ENCODE data around the gene GOLGA8N. TPM values are rescaled to one million over a fixed set of nuclear protein-coding genes. Genes with fewer than 3 reads are reported as not detected.
"Not testable (repeated sequence)": the region's sequence is repeated elsewhere in the genome, so short reads cannot be mapped to it uniquely, and the experiment has no call there.

Gene GOLGA8N
- total RNA-seq, 4 donors from 2014 or later = 5.0 to 7.9 (median 6.1) TPM

DNA sequence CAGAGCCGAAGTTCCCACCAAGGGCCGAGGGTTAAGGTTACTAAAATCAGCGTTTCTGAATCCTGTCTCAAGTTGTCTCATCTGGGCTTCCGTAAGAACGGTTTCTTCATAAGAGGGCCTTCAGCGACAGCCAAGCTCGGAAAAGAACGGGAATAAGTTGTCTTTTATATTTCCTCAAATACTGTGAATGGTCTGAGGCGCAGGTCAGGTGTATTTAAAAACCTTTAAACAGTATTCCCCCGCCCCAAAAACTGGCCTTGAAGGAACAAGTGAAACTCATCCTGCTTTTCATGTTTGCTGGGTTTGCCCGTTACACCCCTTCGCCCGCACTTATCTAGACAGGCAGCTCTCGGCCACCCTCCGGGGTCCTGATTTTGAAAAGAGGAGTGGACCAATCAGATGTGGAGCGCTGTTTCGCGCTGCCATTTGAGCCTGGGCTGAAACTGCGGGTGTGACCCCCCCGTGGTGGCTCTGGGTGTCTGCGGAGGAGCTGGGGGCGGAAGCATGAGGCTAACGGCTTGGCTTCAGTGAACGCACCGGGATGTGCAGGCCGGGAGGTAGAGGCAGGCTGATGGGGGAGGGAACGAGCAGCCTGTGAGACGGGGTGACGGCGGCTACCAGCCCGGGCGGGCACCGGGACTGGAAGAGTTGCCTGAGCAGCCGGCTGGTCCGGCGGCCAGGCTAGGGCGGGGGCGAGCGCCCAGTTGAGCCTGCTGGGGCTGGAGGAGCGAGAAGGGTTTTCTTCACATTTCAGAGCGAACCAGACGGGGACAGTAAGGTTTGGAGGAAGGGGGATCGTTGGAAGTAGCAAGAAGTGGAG is 22.0 kb downstream of the GOLGA8N start, which contains the start of gene ARHGAP11A:
TSS of gene ARHGAP11A (plus strand) at position 454 of the 820 bp plus-strand sequence. CDS start 708 bp downstream, outside the sequence.
- intact Hi-C loops (cut with DNase I); H3K9me3 ChIP-seq; H3K36me3 ChIP-seq; H3K27me3 ChIP-seq: not testable (repeated sequence)
- Histone ChIP-seq H3K4me1 (peaks cover 4 to 12% (median 10%) of the 10 kb centered on the region in 4 donors), H3K4me3 (peak within 1 kb of the TSS; percentile 50 to 63 (median 58)), H3K27ac (replicated peaks in 1 of 4) (peak within 1 kb of the TSS; percentile 63 to 81 (median 76))
- DNase-seq (ENCODE audit: extremely low spot score) = peak; percentile 93
- peak; percentile 32 to 40 for TF ChIP-seq POLR2AphosphoS5 (IDR thresholded peaks at IDR 0.05)
- 0% methylated on average over 15 of the region's 43 CpGs for WGBS

DNA sequence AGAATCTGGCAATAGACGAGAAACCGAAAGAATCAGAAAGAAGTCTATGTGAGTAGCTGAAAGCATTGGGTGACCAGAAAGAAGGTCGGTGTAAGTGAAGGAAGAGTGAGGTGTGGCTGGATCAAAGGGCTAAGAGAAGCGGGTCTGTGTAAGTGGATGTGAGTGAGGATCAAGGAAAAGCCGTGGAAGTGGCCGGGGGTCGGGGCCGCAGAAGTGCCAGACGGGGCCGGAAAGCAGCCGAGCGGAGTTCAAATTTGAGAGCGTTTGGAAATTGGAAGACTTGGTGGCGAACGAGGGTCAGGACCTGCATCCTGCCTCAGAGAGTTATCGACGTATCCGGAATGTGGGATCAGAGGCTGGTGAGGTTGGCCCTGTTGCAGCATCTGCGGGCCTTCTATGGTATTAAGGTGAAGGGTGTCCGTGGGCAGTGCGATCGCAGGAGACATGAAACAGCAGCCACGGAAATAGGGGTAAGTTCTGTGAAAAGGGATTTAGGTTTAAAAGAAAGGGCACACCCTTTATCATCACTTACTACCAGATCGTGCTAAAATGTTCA is 22.7 kb downstream of the GOLGA8N start:
- H3K36me3 ChIP-seq; H3K9me3 ChIP-seq; intact Hi-C loops (cut with DNase I); H3K27me3 ChIP-seq; DNase-seq (ENCODE audit: extremely low spot score): not testable (repeated sequence)
- 0% methylated on average over 19 of the region's 24 CpGs for WGBS
- peak overlapping the region; percentile 50 to 63 (median 58) for H3K4me3 ChIP-seq
- peaks cover 4 to 12% (median 7%) of the 10 kb centered on the region in 4 donors for H3K4me1 ChIP-seq
- H3K27ac ChIP-seq (replicated peaks in 1 of 4) = peak overlapping the region in 1 of 4 donors; percentile 81

DNA sequence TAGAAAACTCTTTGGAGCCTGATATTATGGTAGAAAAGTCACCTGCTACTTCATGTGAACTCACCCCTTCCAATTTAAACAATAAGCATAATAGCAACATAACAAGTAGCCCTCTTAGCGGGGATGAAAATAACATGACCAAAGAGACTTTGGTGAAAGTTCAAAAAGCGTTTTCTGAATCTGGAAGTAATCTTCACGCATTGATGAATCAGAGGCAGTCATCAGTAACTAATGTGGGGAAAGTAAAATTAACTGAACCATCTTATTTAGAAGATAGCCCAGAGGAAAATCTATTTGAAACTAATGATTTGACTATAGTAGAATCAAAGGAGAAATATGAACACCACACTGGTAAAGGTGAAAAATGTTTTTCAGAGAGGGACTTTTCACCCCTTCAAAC is 43.2 kb downstream of the GOLGA8N start:
- intact Hi-C loops (cut with DNase I) = no loop called here
- Histone ChIP-seq H3K4me1 (peaks cover 0 to 2% (median under 1%) of the 10 kb centered on the region in 4 donors), H3K27ac (replicated peaks in 1 of 4) (no peak overlapping the region), H3K9me3 (no peaks in the 10 kb centered on the region), H3K27me3 (peaks cover 0 to 1% (median under 1%) of the 10 kb centered on the region in 4 donors), H3K36me3 (no peaks in the 10 kb centered on the region), H3K4me3 (no peak overlapping the region)
- WGBS = 97% methylated on average over 3 of the region's 3 CpGs
- TF ChIP-seq POLR2A (IDR thresholded peaks at IDR 0.05; ENCODE audit: low read depth) = no peak
- TF ChIP-seq POLR2AphosphoS5 (IDR thresholded peaks at IDR 0.05) = no peak
- TF ChIP-seq, protein P1, sequence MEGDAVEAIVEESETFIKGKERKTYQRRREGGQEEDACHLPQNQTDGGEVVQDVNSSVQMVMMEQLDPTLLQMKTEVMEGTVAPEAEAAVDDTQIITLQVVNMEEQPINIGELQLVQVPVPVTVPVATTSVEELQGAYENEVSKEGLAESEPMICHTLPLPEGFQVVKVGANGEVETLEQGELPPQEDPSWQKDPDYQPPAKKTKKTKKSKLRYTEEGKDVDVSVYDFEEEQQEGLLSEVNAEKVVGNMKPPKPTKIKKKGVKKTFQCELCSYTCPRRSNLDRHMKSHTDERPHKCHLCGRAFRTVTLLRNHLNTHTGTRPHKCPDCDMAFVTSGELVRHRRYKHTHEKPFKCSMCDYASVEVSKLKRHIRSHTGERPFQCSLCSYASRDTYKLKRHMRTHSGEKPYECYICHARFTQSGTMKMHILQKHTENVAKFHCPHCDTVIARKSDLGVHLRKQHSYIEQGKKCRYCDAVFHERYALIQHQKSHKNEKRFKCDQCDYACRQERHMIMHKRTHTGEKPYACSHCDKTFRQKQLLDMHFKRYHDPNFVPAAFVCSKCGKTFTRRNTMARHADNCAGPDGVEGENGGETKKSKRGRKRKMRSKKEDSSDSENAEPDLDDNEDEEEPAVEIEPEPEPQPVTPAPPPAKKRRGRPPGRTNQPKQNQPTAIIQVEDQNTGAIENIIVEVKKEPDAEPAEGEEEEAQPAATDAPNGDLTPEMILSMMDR (IDR thresholded peaks at IDR 0.05) = no peak
- no peak for TF ChIP-seq EP300 (IDR thresholded peaks at IDR 0.05)
- DNase-seq (ENCODE audit: extremely low spot score) = no peak

DNA sequence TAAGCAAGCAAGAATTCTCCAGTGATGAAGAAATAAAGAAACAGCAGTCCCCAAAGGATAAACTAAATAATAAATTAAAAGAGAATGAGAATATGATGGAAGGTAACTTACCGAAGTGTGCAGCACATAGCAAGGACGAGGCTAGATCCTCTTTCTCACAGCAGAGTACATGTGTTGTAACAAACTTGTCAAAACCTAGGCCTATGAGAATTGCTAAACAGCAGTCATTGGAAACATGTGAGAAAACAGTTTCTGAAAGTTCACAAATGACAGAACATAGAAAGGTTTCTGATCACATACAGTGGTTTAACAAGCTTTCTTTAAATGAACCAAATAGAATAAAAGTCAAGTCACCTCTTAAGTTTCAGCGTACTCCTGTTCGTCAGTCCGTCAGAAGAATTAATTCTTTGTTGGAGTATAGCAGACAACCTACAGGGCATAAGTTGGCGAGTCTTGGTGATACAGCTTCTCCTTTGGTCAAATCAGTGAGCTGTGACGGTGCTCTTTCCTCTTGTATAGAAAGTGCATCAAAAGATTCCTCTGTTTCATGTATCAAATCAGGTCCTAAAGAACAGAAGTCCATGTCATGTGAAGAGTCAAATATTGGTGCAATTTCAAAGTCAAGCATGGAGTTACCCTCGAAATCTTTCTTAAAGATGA is 43.8 kb downstream of the GOLGA8N start:
- TF ChIP-seq POLR2A (IDR thresholded peaks at IDR 0.05; ENCODE audit: low read depth) (no peak), EP300 (IDR thresholded peaks at IDR 0.05) (no peak), POLR2AphosphoS5 (IDR thresholded peaks at IDR 0.05) (no peak)
- TF ChIP-seq, protein P1 (IDR thresholded peaks at IDR 0.05) = no peak
- WGBS = 90% methylated on average over 8 of the region's 8 CpGs
- intact Hi-C loops (cut with DNase I) = no loop called here

DNA sequence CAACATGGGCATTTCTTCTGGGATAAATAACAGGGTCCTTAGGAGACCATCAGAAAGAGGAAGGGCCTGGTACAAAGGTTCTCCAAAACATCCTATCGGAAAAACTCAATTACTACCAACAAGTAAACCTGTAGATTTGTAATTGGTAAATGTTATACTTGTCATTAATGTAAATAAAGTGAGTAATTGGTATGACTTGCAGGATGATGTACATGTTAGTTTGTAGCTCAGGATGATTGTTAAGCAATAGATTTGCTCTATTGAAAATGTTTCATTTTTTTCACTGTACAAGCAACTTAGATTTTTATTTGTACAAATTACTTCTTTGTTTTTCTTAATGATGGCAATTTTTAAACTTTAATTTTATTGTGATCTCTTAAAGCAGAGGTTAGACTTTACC is 44.4 kb downstream of the GOLGA8N start:
- H3K27ac ChIP-seq (replicated peaks in 1 of 4) = no peak overlapping the region
- H3K4me3 ChIP-seq = no peak overlapping the region
- H3K4me1 ChIP-seq = peaks cover 0 to 7% (median 6%) of the 10 kb centered on the region in 4 donors
- intact Hi-C loops (cut with DNase I) = no loop called here
- H3K9me3 ChIP-seq = no peaks in the 10 kb centered on the region
- DNase-seq (ENCODE audit: extremely low spot score) = no peak
- peaks cover 0 to 14% (median 2%) of the 10 kb centered on the region in 4 donors for H3K27me3 ChIP-seq
- WGBS = 88% methylated on average over 1 of the region's 1 CpG
- no peaks in the 10 kb centered on the region for H3K36me3 ChIP-seq
- no peak for TF ChIP-seq POLR2AphosphoS5 (IDR thresholded peaks at IDR 0.05)
- TF ChIP-seq, protein P1 (IDR thresholded peaks at IDR 0.05) = no peak
- no peak for TF ChIP-seq EP300 (IDR thresholded peaks at IDR 0.05)
- no peak for TF ChIP-seq POLR2A (IDR thresholded peaks at IDR 0.05; ENCODE audit: low read depth)

More for the DNA sequence above, 43.8 kb downstream of the GOLGA8N start:
- no peak overlapping the region for H3K27ac ChIP-seq (replicated peaks in 1 of 4)
- H3K4me1 ChIP-seq = peaks cover 0 to 7% (median 6%) of the 10 kb centered on the region in 4 donors
- no peaks in the 10 kb centered on the region for H3K36me3 ChIP-seq
- H3K4me3 ChIP-seq = no peak overlapping the region
- DNase-seq (ENCODE audit: extremely low spot score) = no peak
- H3K27me3 ChIP-seq = peaks cover 0 to 8% (median 2%) of the 10 kb centered on the region in 4 donors
- no peaks in the 10 kb centered on the region for H3K9me3 ChIP-seq

Measured in esophagus muscularis mucosa (tissue), 4 donors.